HEK293T (cell line): ENCODE results near the gene SCAF1.

Experiments used
- CTCF ChIA-PET: fragments of 350-600 bp; formaldehyde crosslinking; extraction: SDS; loops from one replicate; lab custom pipeline; 2021; ENCODE audit warnings: antibody characterized with exemption, inconsistent platforms; lab: Yijun Ruan, JAX
- POLR2A ChIA-PET: fragments of 350-600 bp; formaldehyde crosslinking; extraction: SDS; loops from one replicate; lab custom pipeline; 2020; ENCODE audit warnings: antibody characterized with exemption, inconsistent platforms; lab: Yijun Ruan, JAX
- DNase-seq: peaks from one replicate; pipeline ENCODE4 v3.0.0; 2012; ENCODE audit warnings: mixed read lengths; ENCODE audit errors: extremely low spot score
- ARNT ChIP-seq: fragments of 450-650 bp; IDR thresholded peaks from 2 replicates; pipeline ENCODE4 v1.6.1; 2017; ENCODE audit warnings: mild to moderate bottlenecking
- BHLHE40 ChIP-seq: fragments of 450-650 bp; IDR thresholded peaks from 2 replicates; pipeline ENCODE4 v1.6.1; 2016; ENCODE audit warnings: mild to moderate bottlenecking, moderate library complexity, borderline replicate concordance
- CTBP1 ChIP-seq: fragments of 450-650 bp; IDR thresholded peaks from 2 replicates; pipeline ENCODE4 v1.6.1; 2016; ENCODE audit warnings: borderline replicate concordance
- ELF4 ChIP-seq: fragments of 450-650 bp; IDR thresholded peaks from 2 replicates; pipeline ENCODE4 v1.6.1; 2017; ENCODE audit warnings: antibody characterized with exemption
- FOXA1 ChIP-seq: fragments of 450-650 bp; IDR thresholded peaks from 2 replicates; pipeline ENCODE4 v1.6.1; 2016; ENCODE audit warnings: mild to moderate bottlenecking
- FOXK2 ChIP-seq: fragments of 450-650 bp; IDR thresholded peaks from 2 replicates; pipeline ENCODE4 v1.6.1; 2016; ENCODE audit warnings: mild to moderate bottlenecking
- FOXM1 ChIP-seq: fragments of 450-650 bp; IDR thresholded peaks from 2 replicates; pipeline ENCODE4 v1.6.1; 2017; ENCODE audit warnings: mild to moderate bottlenecking, borderline replicate concordance
- HDGF ChIP-seq: fragments of 450-650 bp; IDR thresholded peaks from 2 replicates; pipeline ENCODE4 v1.6.1; 2017; ENCODE audit warnings: antibody characterized with exemption, borderline replicate concordance
- L3MBTL2 ChIP-seq: fragments of 450-650 bp; conservative IDR thresholded peaks from 2 replicates; pipeline ENCODE4 v1.6.1; 2016; ENCODE audit warnings: mild to moderate bottlenecking
- LEF1 ChIP-seq: fragments of 450-650 bp; IDR thresholded peaks from 2 replicates; pipeline ENCODE4 v1.6.1; 2017; ENCODE audit warnings: mild to moderate bottlenecking, borderline replicate concordance
- NFRKB ChIP-seq: fragments of 450-650 bp; IDR thresholded peaks from 2 replicates; pipeline ENCODE4 v1.6.1; 2016; ENCODE audit warnings: mild to moderate bottlenecking, moderate library complexity
- SP1 ChIP-seq: fragments of 450-650 bp; IDR thresholded peaks from 2 replicates; pipeline ENCODE4 v1.6.1; 2017
- SUZ12 ChIP-seq: fragments of 450-650 bp; IDR thresholded peaks from 2 replicates; pipeline ENCODE4 v1.6.1; 2016; ENCODE audit warnings: mild to moderate bottlenecking
- TARDBP ChIP-seq: fragments of 450-650 bp; IDR thresholded peaks from 2 replicates; pipeline ENCODE4 v1.6.1; 2016
- ZNF384 ChIP-seq: fragments of 450-650 bp; IDR thresholded peaks from 2 replicates; pipeline ENCODE4 v1.6.1; 2016
- TF ChIP-seq, protein P1 (sequence below): fragments of 450-650 bp; IDR thresholded peaks from 2 replicates; pipeline ENCODE4 v1.6.1; 2016

SCAF1 gene

GRCh38 chr19:49594993-49595818, 46.8 kb upstream of the SCAF1 start:
- TF ChIP-seq BHLHE40 (no peak), SUZ12 (no peak), CTBP1 (no peak), ARNT (no peak), NFRKB (no peak)
- DNase-seq, result no peak
- ChIA-PET POLR2A (interaction anchor here (0.8 to 1.3 kb wide), 2 partner anchors 45 to 69 kb away, joined by 3 to 4 read pairs; partner anchors contain the start of gene RRAS), CTCF (no interaction called here)

DNA sequence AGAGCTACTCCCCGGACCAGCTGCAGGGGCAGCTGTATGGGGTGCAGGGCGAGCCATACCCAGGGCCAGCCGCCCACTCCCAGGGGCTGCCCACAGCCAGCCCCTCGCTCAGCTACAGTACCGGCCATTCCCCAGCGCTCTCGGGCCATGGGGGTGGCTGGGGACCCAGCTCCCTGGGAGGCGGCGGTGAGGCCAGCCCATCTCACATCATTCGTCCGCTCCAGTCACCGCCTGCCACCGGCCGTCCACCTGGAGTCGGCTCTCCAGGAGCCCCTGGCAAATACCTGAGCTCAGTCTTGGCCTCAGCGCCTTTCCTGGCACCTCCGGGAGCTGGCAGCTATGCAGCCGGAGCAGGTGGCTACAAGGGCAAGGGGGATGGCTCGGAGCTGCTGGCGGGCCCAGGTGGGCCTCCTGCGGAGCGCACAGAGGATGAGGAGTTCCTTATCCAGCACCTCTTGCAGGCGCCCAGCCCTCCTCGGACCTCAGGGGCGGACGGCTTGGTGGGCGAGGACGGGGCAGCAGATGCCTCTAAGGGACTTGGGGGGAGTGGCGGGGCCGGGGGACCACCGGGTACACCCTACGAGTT, 46.1 kb upstream of the SCAF1 start:
- CTCF ChIA-PET, result no interaction called here
- DNase-seq, result no peak
- TF ChIP-seq ZNF384 (no peak), FOXK2 (no peak), CTBP1 (no peak), FOXA1 (no peak), L3MBTL2 (no peak), FOXM1 (no peak), SP1 (no peak), LEF1 (no peak), NFRKB (no peak), SUZ12 (no peak), ARNT (no peak), ELF4 (no peak), TARDBP (no peak), HDGF (no peak), BHLHE40 (no peak)
- TF ChIP-seq, protein P1, sequence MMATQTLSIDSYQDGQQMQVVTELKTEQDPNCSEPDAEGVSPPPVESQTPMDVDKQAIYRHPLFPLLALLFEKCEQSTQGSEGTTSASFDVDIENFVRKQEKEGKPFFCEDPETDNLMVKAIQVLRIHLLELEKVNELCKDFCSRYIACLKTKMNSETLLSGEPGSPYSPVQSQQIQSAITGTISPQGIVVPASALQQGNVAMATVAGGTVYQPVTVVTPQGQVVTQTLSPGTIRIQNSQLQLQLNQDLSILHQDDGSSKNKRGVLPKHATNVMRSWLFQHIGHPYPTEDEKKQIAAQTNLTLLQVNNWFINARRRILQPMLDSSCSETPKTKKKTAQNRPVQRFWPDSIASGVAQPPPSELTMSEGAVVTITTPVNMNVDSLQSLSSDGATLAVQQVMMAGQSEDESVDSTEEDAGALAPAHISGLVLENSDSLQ, result no peak
- POLR2A ChIA-PET, result interaction anchor here (0.8 to 1.3 kb wide), 2 partner anchors 44 to 69 kb away, joined by 3 to 4 read pairs; partner anchors contain the start of gene RRAS

DNA sequence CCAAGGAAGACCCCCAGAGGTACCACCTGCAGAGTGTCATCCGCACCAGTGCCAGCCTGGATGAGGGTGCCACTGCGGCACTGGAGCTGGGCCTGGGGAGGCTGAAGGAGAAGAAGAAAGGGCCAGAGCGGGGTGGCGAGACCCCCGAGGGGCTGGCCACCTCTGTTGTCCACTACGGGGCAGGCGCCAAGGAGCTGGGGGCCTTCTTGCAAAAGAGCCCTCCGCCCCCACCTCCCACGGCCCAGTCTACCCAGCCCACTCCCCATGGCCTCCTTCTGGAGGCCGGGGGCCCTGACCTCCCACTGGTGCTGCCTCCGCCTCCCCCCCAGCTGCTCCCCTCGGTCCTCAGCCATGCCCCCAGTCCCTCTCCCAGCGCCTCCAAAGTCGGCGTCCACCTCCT, 45.6 kb upstream of the SCAF1 start:
- POLR2A ChIA-PET, result interaction anchor here (0.7 to 0.8 kb wide), 2 partner anchors 44 to 68 kb away, joined by 3 to 4 read pairs; no protein-coding TSS in a partner anchor
- no peak for DNase-seq
- TF ChIP-seq ELF4 (no peak), LEF1 (no peak), ARNT (no peak), HDGF (no peak), ZNF384 (no peak), SUZ12 (no peak)
- TF ChIP-seq, protein P1, result no peak
- CTCF ChIA-PET, result no interaction called here

GRCh38 chr19:49596954-49597702, 44.9 kb upstream of the SCAF1 start:
- DNase-seq, result no peak
- ChIA-PET CTCF (no interaction called here), POLR2A (interaction anchor here (0.7 kb wide), 1 partner anchor 43 kb away, joined by 4 read pairs; no protein-coding TSS in a partner anchor)
- TF ChIP-seq CTBP1 (no peak), FOXM1 (no peak), ARNT (no peak), ELF4 (no peak), FOXK2 (no peak), L3MBTL2 (no peak), HDGF (no peak), SP1 (no peak), FOXA1 (no peak), SUZ12 (no peak)
- TF ChIP-seq, protein P1, result no peak

GRCh38 chr19:49597703-49597974, 44.4 kb upstream of the SCAF1 start:
- POLR2A ChIA-PET, result no interaction called here
- no peak for DNase-seq
- TF ChIP-seq, protein P1, result no peak
- TF ChIP-seq SUZ12 (no peak), SP1 (no peak), LEF1 (no peak), CTBP1 (no peak), NFRKB (no peak), L3MBTL2 (no peak), FOXM1 (no peak), FOXK2 (no peak)
- CTCF ChIA-PET, result no interaction called here
